Measurements from ENCODE around the gene PNMA8C.
A peak's percentile ranks its signal among the peaks of the same experiment; 100 is the strongest.

DNA sequence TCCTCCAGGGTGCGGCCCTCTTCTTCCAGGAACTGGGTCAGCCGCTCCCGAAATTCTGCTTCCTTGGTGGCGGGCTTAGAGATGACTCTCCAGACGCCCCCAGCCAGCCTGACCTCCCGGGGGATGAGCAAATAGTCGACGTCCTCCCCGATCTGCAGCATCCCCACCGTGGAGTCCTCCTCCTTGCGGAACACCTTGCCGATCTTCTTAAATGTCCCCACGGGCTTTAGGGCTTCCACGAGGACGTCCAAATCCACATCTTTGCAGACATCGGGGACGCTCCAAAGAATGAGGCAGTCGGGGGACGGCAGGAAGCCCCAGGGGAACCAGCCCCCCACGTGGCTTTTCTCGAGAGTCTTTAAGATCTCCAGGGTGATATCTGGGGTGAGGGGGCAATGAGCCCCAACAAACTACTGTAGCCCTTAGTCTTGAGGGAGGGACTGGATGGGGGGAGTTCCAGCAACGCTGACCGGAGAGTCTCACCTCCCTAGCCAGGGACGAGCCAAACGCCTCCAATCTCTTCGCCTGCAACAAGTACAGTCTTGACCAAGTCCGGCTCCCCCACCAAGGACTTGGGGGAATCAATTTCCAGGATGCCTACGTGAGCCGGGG, 16.0 kb downstream of the PNMA8C start:
- TF ChIP-seq CTCF (conservative IDR thresholded peaks at IDR 0.05; ENCODE audit: low read depth in 2 of 2) (no peak), POLR2AphosphoS5 (IDR thresholded peaks at IDR 0.05; ENCODE audit: low read depth) (no peak), EZH2phosphoT487 (IDR thresholded peaks at IDR 0.05; ENCODE audit: unreplicated experiment) (no peak), EZH2 (IDR thresholded peaks at IDR 0.05; ENCODE audit: low read depth, unreplicated experiment) (peak; percentile 5), ETS1 (IDR thresholded peaks at IDR 0.05) (no peak), STAT1 (IDR thresholded peaks at IDR 0.05; ENCODE audit: unreplicated experiment) (no peak), JUNB (IDR thresholded peaks at IDR 0.05; ENCODE audit: unreplicated experiment) (no peak), ZNF331 (CRISPR knock-in tag; IDR thresholded peaks at IDR 0.05; ENCODE audit: low read depth) (no peak), NANOG (IDR thresholded peaks at IDR 0.05; ENCODE audit: borderline replicate concordance) (no peak), ZNF114 (CRISPR knock-in tag; IDR thresholded peaks at IDR 0.05) (no peak)
- TF ChIP-seq, protein P1, sequence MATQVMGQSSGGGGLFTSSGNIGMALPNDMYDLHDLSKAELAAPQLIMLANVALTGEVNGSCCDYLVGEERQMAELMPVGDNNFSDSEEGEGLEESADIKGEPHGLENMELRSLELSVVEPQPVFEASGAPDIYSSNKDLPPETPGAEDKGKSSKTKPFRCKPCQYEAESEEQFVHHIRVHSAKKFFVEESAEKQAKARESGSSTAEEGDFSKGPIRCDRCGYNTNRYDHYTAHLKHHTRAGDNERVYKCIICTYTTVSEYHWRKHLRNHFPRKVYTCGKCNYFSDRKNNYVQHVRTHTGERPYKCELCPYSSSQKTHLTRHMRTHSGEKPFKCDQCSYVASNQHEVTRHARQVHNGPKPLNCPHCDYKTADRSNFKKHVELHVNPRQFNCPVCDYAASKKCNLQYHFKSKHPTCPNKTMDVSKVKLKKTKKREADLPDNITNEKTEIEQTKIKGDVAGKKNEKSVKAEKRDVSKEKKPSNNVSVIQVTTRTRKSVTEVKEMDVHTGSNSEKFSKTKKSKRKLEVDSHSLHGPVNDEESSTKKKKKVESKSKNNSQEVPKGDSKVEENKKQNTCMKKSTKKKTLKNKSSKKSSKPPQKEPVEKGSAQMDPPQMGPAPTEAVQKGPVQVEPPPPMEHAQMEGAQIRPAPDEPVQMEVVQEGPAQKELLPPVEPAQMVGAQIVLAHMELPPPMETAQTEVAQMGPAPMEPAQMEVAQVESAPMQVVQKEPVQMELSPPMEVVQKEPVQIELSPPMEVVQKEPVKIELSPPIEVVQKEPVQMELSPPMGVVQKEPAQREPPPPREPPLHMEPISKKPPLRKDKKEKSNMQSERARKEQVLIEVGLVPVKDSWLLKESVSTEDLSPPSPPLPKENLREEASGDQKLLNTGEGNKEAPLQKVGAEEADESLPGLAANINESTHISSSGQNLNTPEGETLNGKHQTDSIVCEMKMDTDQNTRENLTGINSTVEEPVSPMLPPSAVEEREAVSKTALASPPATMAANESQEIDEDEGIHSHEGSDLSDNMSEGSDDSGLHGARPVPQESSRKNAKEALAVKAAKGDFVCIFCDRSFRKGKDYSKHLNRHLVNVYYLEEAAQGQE (IDR thresholded peaks at IDR 0.05; ENCODE audit: unreplicated experiment) = no peak
- TF ChIP-seq, protein P2, sequence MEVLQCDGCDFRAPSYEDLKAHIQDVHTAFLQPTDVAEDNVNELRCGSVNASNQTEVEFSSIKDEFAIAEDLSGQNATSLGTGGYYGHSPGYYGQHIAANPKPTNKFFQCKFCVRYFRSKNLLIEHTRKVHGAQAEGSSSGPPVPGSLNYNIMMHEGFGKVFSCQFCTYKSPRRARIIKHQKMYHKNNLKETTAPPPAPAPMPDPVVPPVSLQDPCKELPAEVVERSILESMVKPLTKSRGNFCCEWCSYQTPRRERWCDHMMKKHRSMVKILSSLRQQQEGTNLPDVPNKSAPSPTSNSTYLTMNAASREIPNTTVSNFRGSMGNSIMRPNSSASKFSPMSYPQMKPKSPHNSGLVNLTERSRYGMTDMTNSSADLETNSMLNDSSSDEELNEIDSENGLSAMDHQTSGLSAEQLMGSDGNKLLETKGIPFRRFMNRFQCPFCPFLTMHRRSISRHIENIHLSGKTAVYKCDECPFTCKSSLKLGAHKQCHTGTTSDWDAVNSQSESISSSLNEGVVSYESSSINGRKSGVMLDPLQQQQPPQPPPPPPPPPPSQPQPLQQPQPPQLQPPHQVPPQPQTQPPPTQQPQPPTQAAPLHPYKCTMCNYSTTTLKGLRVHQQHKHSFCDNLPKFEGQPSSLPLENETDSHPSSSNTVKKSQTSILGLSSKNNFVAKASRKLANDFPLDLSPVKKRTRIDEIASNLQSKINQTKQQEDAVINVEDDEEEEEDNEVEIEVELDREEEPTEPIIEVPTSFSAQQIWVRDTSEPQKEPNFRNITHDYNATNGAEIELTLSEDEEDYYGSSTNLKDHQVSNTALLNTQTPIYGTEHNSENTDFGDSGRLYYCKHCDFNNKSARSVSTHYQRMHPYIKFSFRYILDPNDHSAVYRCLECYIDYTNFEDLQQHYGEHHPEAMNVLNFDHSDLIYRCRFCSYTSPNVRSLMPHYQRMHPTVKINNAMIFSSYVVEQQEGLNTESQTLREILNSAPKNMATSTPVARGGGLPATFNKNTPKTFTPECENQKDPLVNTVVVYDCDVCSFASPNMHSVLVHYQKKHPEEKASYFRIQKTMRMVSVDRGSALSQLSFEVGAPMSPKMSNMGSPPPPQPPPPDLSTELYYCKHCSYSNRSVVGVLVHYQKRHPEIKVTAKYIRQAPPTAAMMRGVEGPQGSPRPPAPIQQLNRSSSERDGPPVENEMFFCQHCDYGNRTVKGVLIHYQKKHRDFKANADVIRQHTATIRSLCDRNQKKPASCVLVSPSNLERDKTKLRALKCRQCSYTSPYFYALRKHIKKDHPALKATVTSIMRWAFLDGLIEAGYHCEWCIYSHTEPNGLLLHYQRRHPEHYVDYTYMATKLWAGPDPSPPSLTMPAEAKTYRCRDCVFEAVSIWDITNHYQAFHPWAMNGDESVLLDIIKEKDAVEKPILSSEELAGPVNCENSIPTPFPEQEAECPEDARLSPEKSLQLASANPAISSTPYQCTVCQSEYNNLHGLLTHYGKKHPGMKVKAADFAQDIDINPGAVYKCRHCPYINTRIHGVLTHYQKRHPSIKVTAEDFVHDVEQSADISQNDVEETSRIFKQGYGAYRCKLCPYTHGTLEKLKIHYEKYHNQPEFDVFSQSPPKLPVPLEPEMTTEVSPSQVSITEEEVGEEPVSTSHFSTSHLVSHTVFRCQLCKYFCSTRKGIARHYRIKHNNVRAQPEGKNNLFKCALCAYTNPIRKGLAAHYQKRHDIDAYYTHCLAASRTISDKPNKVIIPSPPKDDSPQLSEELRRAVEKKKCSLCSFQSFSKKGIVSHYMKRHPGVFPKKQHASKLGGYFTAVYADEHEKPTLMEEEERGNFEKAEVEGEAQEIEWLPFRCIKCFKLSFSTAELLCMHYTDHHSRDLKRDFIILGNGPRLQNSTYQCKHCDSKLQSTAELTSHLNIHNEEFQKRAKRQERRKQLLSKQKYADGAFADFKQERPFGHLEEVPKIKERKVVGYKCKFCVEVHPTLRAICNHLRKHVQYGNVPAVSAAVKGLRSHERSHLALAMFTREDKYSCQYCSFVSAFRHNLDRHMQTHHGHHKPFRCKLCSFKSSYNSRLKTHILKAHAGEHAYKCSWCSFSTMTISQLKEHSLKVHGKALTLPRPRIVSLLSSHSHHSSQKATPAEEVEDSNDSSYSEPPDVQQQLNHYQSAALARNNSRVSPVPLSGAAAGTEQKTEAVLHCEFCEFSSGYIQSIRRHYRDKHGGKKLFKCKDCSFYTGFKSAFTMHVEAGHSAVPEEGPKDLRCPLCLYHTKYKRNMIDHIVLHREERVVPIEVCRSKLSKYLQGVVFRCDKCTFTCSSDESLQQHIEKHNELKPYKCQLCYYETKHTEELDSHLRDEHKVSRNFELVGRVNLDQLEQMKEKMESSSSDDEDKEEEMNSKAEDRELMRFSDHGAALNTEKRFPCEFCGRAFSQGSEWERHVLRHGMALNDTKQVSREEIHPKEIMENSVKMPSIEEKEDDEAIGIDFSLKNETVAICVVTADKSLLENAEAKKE (CRISPR knock-in tag; IDR thresholded peaks at IDR 0.05) = no peak
